Hepatocyte (in vitro differentiated cells): ENCODE data around the gene OR5K2. TPM values are rescaled to one million over a fixed set of nuclear protein-coding genes. Genes with fewer than 3 reads are reported as not detected.
A peak's percentile ranks its signal among the peaks of the same experiment; 100 is the strongest.

ENCODE experiments used
- DNase-seq: peaks from one replicate; pipeline ENCODE4 v3.0.0-alpha.2; 2016; ENCODE audit warnings: low spot score
- H2AFZ ChIP-seq: fragments of 200-600 bp; sonication (generic); 2 replicates; pipeline ENCODE4 v1.6.0; 2016; ENCODE audit warnings: antibody characterized with exemption, mild to moderate bottlenecking
- H3K27ac ChIP-seq: fragments of 200-600 bp; sonication (generic); 2 replicates; pipeline ENCODE4 v1.5.1; 2016; ENCODE audit warnings: mild to moderate bottlenecking
- H3K27me3 ChIP-seq: fragments of 200-600 bp; sonication (generic); 2 replicates; pipeline ENCODE4 v1.6.1; 2016
- H3K36me3 ChIP-seq: fragments of 200-600 bp; sonication (generic); replicated peaks from 2 replicates; pipeline ENCODE4 v1.5.1; 2016; ENCODE audit warnings: low read depth; ENCODE audit not compliant: insufficient read depth
- H3K4me1 ChIP-seq: fragments of 200-600 bp; sonication (generic); 2 replicates; pipeline ENCODE4 v1.5.1; 2016; ENCODE audit warnings: mild to moderate bottlenecking, moderate library complexity; ENCODE audit not compliant: insufficient read depth
- H3K4me2 ChIP-seq: fragments of 200-600 bp; sonication (generic); 2 replicates; pipeline ENCODE4 v1.6.0; 2016
- H3K4me3 ChIP-seq: fragments of 200-600 bp; sonication (generic); 2 replicates; pipeline ENCODE4 v1.5.1; 2016; ENCODE audit warnings: mild to moderate bottlenecking
- H3K79me2 ChIP-seq: fragments of 200-600 bp; sonication (generic); 2 replicates; pipeline ENCODE4 v1.6.0; 2017; ENCODE audit warnings: mild to moderate bottlenecking
- H3K9me2 ChIP-seq: fragments of 200-600 bp; sonication (generic); replicated peaks from 2 replicates; pipeline ENCODE4 v1.6.0; 2017; ENCODE audit warnings: mild to moderate bottlenecking; ENCODE audit not compliant: insufficient read depth
- H3K9me3 ChIP-seq: fragments of 200-600 bp; sonication (generic); 2 replicates; pipeline ENCODE4 v1.5.1; 2016; ENCODE audit warnings: low read depth, mild to moderate bottlenecking
- H4K20me1 ChIP-seq: fragments of 200-600 bp; sonication (generic); 2 replicates; pipeline ENCODE4 v1.6.0; 2016; ENCODE audit warnings: mild to moderate bottlenecking; ENCODE audit not compliant: insufficient read depth, poor library complexity, severe bottlenecking
- EZH2 ChIP-seq: fragments of 200-600 bp; sonication (generic); IDR thresholded peaks from 2 replicates; pipeline ENCODE4 v1.6.1; 2016; ENCODE audit warnings: antibody characterized with exemption, mild to moderate bottlenecking, borderline replicate concordance
- EZH2phosphoT487 ChIP-seq: fragments of 200-600 bp; sonication (generic); IDR thresholded peaks from one replicate; pipeline ENCODE4 v1.6.1; 2018; ENCODE audit warnings: antibody characterized with exemption, mild to moderate bottlenecking, low read depth, moderate library complexity; ENCODE audit not compliant: unreplicated experiment, severe bottlenecking
- WGBS: methylation state at CpG from one replicate; pipeline ENCODE4 v1.1.6; 2016; ENCODE audit warnings: low lambda C conversion rate; ENCODE audit errors: missing lambda C conversion rate; 5-methylcytosine and 5-hydroxymethylcytosine counted together
- polyA plus RNA-seq: library from polyadenylated mRNA; unstranded; fragments of >200 nt; fragmentation: Nextera tagmentation; extraction: Ambion mirVana; gene quantifications from 2 replicates; pipeline ENCODE4 v1.2.1, GENCODE V29; 2016
- total RNA-seq: library from RNA; depleted of rRNA; stranded (reverse); fragments of >200 nt; gene quantifications from 2 replicates; pipeline ENCODE4 v1.2.3, GENCODE V29; 2014
- TF ChIP-seq, protein P1 (sequence below): fragments of 200-600 bp; sonication (generic); IDR thresholded peaks from 2 replicates; pipeline ENCODE4 v1.5.1; 2016; ENCODE audit warnings: antibody characterized with exemption, mild to moderate bottlenecking; ENCODE audit not compliant: poor library complexity

The OR5K2 gene
- total and polyA plus RNA-seq, 2 experiments from 2014 or later: not detected

DNA sequence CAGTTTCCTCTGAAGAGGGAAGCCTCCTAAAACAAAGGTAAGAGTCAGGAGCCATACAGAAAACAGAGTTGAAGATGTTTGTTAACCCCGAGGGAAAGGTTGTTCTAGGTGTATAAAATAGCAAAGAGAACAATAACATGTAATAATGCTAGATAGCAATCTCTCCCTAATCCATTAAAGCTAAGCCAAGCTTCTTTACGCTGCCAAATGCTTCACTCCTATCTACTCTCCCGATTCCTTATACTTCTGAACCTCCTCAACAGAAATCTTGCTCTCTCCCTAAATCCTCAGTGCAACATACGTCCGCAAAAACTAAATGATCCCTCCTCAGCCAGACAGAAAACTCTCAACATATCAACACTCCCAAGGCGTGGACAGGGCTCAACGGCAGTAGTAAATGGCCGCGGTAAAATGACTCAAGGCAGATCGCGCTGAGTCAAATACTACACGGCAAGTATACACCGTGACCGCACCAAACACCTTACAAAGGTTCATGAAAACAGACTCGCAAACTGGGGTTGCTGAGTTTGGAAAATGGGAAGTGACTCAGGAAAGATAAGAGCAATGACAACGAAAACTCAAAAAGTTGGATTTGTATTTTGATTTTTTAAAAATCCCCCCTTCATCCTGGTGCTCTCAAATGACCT lies 24.5 kb downstream of the OR5K2 start:
- Histone ChIP-seq H3K4me2 (peak overlapping the region; percentile 84), H3K9me2 (no peaks in the 10 kb centered on the region), H4K20me1 (peaks cover 5% of the 10 kb centered on the region), H3K9me3 (no peaks in the 10 kb centered on the region), H3K79me2 (peaks cover 35% of the 10 kb centered on the region), H3K36me3 (no peaks in the 10 kb centered on the region), H3K27ac (peak overlapping the region; percentile 95), H3K4me3 (peak overlapping the region; percentile 61), H3K27me3 (no peaks in the 10 kb centered on the region), H2AFZ (peak overlapping the region; percentile 44), H3K4me1 (peaks cover 6% of the 10 kb centered on the region)
- DNase-seq: peak; percentile 81
- TF ChIP-seq EZH2phosphoT487 (no peak), EZH2 (no peak)
- TF ChIP-seq, protein P1, sequence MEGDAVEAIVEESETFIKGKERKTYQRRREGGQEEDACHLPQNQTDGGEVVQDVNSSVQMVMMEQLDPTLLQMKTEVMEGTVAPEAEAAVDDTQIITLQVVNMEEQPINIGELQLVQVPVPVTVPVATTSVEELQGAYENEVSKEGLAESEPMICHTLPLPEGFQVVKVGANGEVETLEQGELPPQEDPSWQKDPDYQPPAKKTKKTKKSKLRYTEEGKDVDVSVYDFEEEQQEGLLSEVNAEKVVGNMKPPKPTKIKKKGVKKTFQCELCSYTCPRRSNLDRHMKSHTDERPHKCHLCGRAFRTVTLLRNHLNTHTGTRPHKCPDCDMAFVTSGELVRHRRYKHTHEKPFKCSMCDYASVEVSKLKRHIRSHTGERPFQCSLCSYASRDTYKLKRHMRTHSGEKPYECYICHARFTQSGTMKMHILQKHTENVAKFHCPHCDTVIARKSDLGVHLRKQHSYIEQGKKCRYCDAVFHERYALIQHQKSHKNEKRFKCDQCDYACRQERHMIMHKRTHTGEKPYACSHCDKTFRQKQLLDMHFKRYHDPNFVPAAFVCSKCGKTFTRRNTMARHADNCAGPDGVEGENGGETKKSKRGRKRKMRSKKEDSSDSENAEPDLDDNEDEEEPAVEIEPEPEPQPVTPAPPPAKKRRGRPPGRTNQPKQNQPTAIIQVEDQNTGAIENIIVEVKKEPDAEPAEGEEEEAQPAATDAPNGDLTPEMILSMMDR: no peak
- WGBS: under 1% methylated on average over 16 of the region's 16 CpGs

DNA sequence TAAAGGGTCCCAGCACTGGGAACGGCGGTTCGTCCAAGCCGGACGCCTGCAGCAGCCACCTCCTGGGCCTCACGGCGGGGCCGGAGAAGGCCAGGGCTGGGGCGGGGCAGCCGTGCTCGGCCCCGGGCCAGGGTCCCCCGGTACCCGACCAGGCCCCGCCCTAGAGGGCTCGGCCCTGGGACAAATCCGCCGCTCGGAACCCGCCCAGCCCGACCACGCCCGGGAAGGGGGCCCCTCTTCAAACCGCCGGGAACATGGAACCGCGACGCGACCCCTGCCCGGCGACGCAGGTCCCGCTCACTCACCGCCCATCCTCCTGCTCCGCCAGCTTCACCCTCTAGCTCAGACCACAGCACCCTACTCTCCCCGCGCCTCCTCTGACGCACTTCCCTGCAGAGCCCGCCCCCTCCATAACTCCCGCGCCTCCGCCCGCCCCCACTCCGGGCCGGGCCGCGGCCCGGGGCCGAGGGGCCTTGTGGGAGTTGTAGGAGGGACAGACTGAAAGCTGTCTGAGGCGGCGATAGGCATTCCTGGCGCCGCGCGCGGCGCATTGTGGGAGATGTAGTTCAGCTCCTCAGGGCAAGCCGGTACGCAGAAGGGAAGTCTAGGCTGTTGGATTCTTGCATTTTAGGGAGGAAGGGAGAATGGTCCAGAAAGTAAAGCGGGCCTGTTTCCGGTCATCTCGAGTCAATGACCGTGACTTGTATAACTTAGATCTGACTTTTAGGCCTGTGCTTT lies 25.2 kb downstream of the OR5K2 start, which contains the start of gene CLDND1:
Gene CLDND1 (minus strand): TSS at position 359 of the 738 bp plus-strand sequence. CDS start 1,478 bp downstream, outside the sequence.
- peak within 1 kb of the TSS; percentile 84 for H3K4me2 ChIP-seq
- H3K27ac ChIP-seq: peak within 1 kb of the TSS; percentile 95
- peak; percentile 98 for DNase-seq
- H3K9me3 ChIP-seq: no peaks in the 10 kb centered on the region
- no peaks in the 10 kb centered on the region for H3K27me3 ChIP-seq
- H3K4me1 ChIP-seq: peaks cover 6% of the 10 kb centered on the region
- H3K9me2 ChIP-seq: no peaks in the 10 kb centered on the region
- no peaks in the 10 kb centered on the region for H3K36me3 ChIP-seq
- H4K20me1 ChIP-seq: peaks cover 5% of the 10 kb centered on the region
- 1% methylated on average over 18 of the region's 63 CpGs for WGBS
- peaks cover 35% of the 10 kb centered on the region for H3K79me2 ChIP-seq
- TF ChIP-seq, protein P1: no peak
- TF ChIP-seq EZH2phosphoT487 (no peak), EZH2 (no peak)
- H2AFZ ChIP-seq: peak within 1 kb of the TSS; percentile 57
- H3K4me3 ChIP-seq: peak within 1 kb of the TSS; percentile 61

- 93% methylated on average over 6 of the region's 6 CpGs for WGBS
- no peak overlapping the region for H3K27ac ChIP-seq
Measured at GRCh38 chr3:98525494-98525893, 28.0 kb downstream of the OR5K2 start.

More at GRCh38 chr3:98525494-98525893, 28.0 kb downstream of the OR5K2 start:
- Histone ChIP-seq H2AFZ (no peak overlapping the region), H3K36me3 (no peaks in the 10 kb centered on the region), H3K79me2 (peaks cover 14% of the 10 kb centered on the region), H4K20me1 (peaks cover 5% of the 10 kb centered on the region), H3K4me2 (no peak overlapping the region), H3K4me1 (peaks cover 6% of the 10 kb centered on the region), H3K9me2 (no peaks in the 10 kb centered on the region), H3K9me3 (no peaks in the 10 kb centered on the region), H3K27me3 (no peaks in the 10 kb centered on the region), H3K4me3 (no peak overlapping the region)
- DNase-seq: no peak
- TF ChIP-seq EZH2: no peak
- TF ChIP-seq EZH2phosphoT487: no peak
- TF ChIP-seq, protein P1: no peak
